CD8-positive, alpha-beta memory T cell (primary cell): ENCODE results near the gene GMPPA. TPM values are rescaled to one million over a fixed set of nuclear protein-coding genes. Genes with fewer than 3 reads are reported as not detected.

Experiments
- CTCF ChIA-PET: fragments of 350-600 bp; sonication (Branson Sonifier 250); formaldehyde crosslinking; loops from one replicate; lab custom pipeline; 2021; ENCODE audit warnings: antibody characterized with exemption; lab: Charles Lee
- POLR2A ChIA-PET: fragments of 350-600 bp; sonication (Branson Sonifier 250); formaldehyde crosslinking; loops from one replicate; lab custom pipeline; 2021; ENCODE audit warnings: antibody characterized with exemption; lab: Charles Lee
- DNase-seq, 5 donors: peaks; one replicate each; pipeline versions ENCODE4 v3.0.0 to v3.0.0-alpha.2; 2020 to 2022; ENCODE audit warnings: mixed read lengths in 1 of 5
- H3K27ac ChIP-seq: one replicate; pipeline ENCODE4 v1.7.0; 2013; ENCODE audit warnings: low read depth, mild to moderate bottlenecking, low read length, moderate library complexity
- H3K27me3 ChIP-seq: 2 replicates; pipeline ENCODE4 v1.7.0; 2013; ENCODE audit warnings: low read length, mild to moderate bottlenecking; ENCODE audit not compliant: insufficient read depth, poor library complexity, severe bottlenecking
- H3K36me3 ChIP-seq: 2 replicates; pipeline ENCODE4 v1.7.0; 2013; ENCODE audit warnings: mild to moderate bottlenecking, low read length, moderate library complexity; ENCODE audit not compliant: insufficient read depth
- H3K4me1 ChIP-seq: 2 replicates; pipeline ENCODE4 v1.7.0; 2013; ENCODE audit warnings: mild to moderate bottlenecking, low read length, moderate library complexity; ENCODE audit not compliant: insufficient read depth
- H3K4me3 ChIP-seq: 2 replicates; pipeline ENCODE4 v1.7.0; 2013; ENCODE audit warnings: mild to moderate bottlenecking, low read length
- H3K9me3 ChIP-seq: 2 replicates; pipeline ENCODE4 v1.7.0; 2013; ENCODE audit warnings: mild to moderate bottlenecking, low read length
- H3K27ac Mint-ChIP-seq, 8 donors: one replicate each; pipeline ENCODE4 v1.8.0; 2020 to 2021; ENCODE audit warnings: mixed read lengths in 8 of 8, mild to moderate bottlenecking in 6 of 8, inconsistent platforms in 3 of 8, moderate library complexity in 3 of 8
- H3K27me3 Mint-ChIP-seq, 2 donors: one replicate each; pipeline ENCODE4 v1.8.0; 2020 to 2021; ENCODE audit warnings: mixed read lengths in 2 of 2, mild to moderate bottlenecking in 1 of 2, moderate library complexity in 1 of 2
- H3K36me3 Mint-ChIP-seq, 3 donors: one replicate each; pipeline ENCODE4 v1.8.0; 2020 to 2021; ENCODE audit warnings: mixed read lengths in 3 of 3, inconsistent platforms in 1 of 3, mild to moderate bottlenecking in 1 of 3
- H3K4me1 Mint-ChIP-seq, 3 donors: one replicate each; pipeline ENCODE4 v1.8.0; 2020 to 2021; ENCODE audit warnings: mixed read lengths in 3 of 3, inconsistent platforms in 1 of 3, mild to moderate bottlenecking in 1 of 3
- H3K4me3 Mint-ChIP-seq, 7 donors: one replicate each; pipeline ENCODE4 v1.8.0; 2020 to 2021; ENCODE audit warnings: mixed read lengths in 7 of 7, mild to moderate bottlenecking in 6 of 7, moderate library complexity in 4 of 7, inconsistent platforms in 2 of 7
- H3K9me3 Mint-ChIP-seq, 5 donors: one replicate each; pipeline ENCODE4 v1.8.0; 2020 to 2022; ENCODE audit warnings: mixed read lengths in 5 of 5, mild to moderate bottlenecking in 3 of 5, moderate library complexity in 2 of 5, inconsistent platforms in 1 of 5
- polyA plus RNA-seq: library from polyadenylated mRNA; unstranded; fragments of 300-500 nt; fragmentation: Illumina TruSeq; gene quantifications from one replicate; pipeline ENCODE4 v1.2.3, GENCODE V29; 2021
- total RNA-seq, 2 experiments: library from RNA; stranded (reverse); gene quantifications; one replicate each; pipeline ENCODE4 v1.2.3, GENCODE V29; 2021

Gene GMPPA
- total and polyA plus RNA-seq, 3 experiments from 2014 or later, result 32.5 to 37.1 (median 36.9) TPM

GRCh38 chr2:219491278-219491963 lies 7.3 kb upstream of the GMPPA start:
- H3K27ac Mint-ChIP-seq, result no peak overlapping the region
- POLR2A ChIA-PET, result no interaction called here
- H3K4me1 ChIP-seq, result no peaks in the 10 kb centered on the region

GRCh38 chr2:219492575-219492974 lies 6.1 kb upstream of the GMPPA start:
- peaks cover 4 to 19% (median 7%) of the 10 kb centered on the region in 3 donors for H3K4me1 Mint-ChIP-seq
- DNase-seq, result no peak
- peaks cover 34% of the 10 kb centered on the region for H3K27me3 ChIP-seq
- H3K27ac ChIP-seq, result no peak overlapping the region
- ChIA-PET POLR2A (no interaction called here), CTCF (interaction anchor here (0.6 to 1.7 kb wide), 3 partner anchors 30 to 48 kb away, joined by 3 to 10 read pairs (median 4); no protein-coding TSS in a partner anchor)
- peaks cover 9% of the 10 kb centered on the region for H3K4me1 ChIP-seq
- no peaks in the 10 kb centered on the region for H3K36me3 Mint-ChIP-seq
- H3K27ac Mint-ChIP-seq, result no peak overlapping the region
- H3K9me3 Mint-ChIP-seq, result no peaks in the 10 kb centered on the region
- no peaks in the 10 kb centered on the region for H3K9me3 ChIP-seq
- H3K27me3 Mint-ChIP-seq, result peaks cover 51 to 65% of the 10 kb centered on the region in 2 donors
- no peak overlapping the region for H3K4me3 Mint-ChIP-seq
- H3K36me3 ChIP-seq, result no peaks in the 10 kb centered on the region
- no peak overlapping the region for H3K4me3 ChIP-seq

More at GRCh38 chr2:219491278-219491963, 7.3 kb upstream of the GMPPA start:
- peaks cover 52 to 66% of the 10 kb centered on the region in 2 donors for H3K27me3 Mint-ChIP-seq
- no peaks in the 10 kb centered on the region for H3K36me3 Mint-ChIP-seq
- CTCF ChIA-PET, result interaction anchor here (1.3 to 2.0 kb wide), 3 partner anchors 18 to 49 kb away, joined by 4 to 10 read pairs (median 7); no protein-coding TSS in a partner anchor
- Histone ChIP-seq H3K36me3 (no peaks in the 10 kb centered on the region), H3K27ac (no peak overlapping the region), H3K27me3 (peaks cover 22% of the 10 kb centered on the region), H3K9me3 (no peaks in the 10 kb centered on the region), H3K4me3 (no peak overlapping the region)
- no peaks in the 10 kb centered on the region for H3K9me3 Mint-ChIP-seq
- no peak for DNase-seq
- no peak overlapping the region for H3K4me3 Mint-ChIP-seq
- peaks cover 0 to 7% (median under 1%) of the 10 kb centered on the region in 3 donors for H3K4me1 Mint-ChIP-seq

- no peaks in the 10 kb centered on the region for H3K9me3 Mint-ChIP-seq
- H3K4me3 Mint-ChIP-seq, result no peak overlapping the region
- peaks cover 48 to 62% of the 10 kb centered on the region in 2 donors for H3K27me3 Mint-ChIP-seq
- H3K27ac Mint-ChIP-seq, result no peak overlapping the region
- no peaks in the 10 kb centered on the region for H3K9me3 ChIP-seq
- peaks cover 6 to 22% (median 8%) of the 10 kb centered on the region in 3 donors for H3K4me1 Mint-ChIP-seq
- no peaks in the 10 kb centered on the region for H3K36me3 ChIP-seq
- CTCF ChIA-PET, result interaction anchor here (0.6 to 6.1 kb wide), 2 partner anchors 16 to 30 kb away, joined by 3 to 36 read pairs; no protein-coding TSS in a partner anchor
- H3K4me3 ChIP-seq, result no peak overlapping the region
- H3K27me3 ChIP-seq, result peaks cover 36% of the 10 kb centered on the region
- no peaks in the 10 kb centered on the region for H3K36me3 Mint-ChIP-seq
- POLR2A ChIA-PET, result no interaction called here
- H3K4me1 ChIP-seq, result peaks cover 12% of the 10 kb centered on the region
- H3K27ac ChIP-seq, result no peak overlapping the region
- DNase-seq, result no peak
These were observed 5.6 kb upstream of the GMPPA start for GRCh38 chr2:219493086-219493485.

- no peak overlapping the region for H3K27ac Mint-ChIP-seq
- H3K9me3 ChIP-seq, result no peaks in the 10 kb centered on the region
- H3K4me3 ChIP-seq, result no peak overlapping the region
- peaks cover 0 to 4% (median 0%) of the 10 kb centered on the region in 3 donors for H3K36me3 Mint-ChIP-seq
- H3K27me3 ChIP-seq, result peaks cover 36% of the 10 kb centered on the region
- ChIA-PET CTCF (interaction anchor here (1.1 to 6.1 kb wide), 10 partner anchors 11 to 48 kb away, joined by 3 to 102 read pairs (median 7); partner anchors contain the start of genes CHPF and TMEM198), POLR2A (no interaction called here)
- peaks cover 48 to 67% of the 10 kb centered on the region in 2 donors for H3K27me3 Mint-ChIP-seq
- H3K4me1 Mint-ChIP-seq, result peaks cover 23 to 41% (median 25%) of the 10 kb centered on the region in 3 donors
- H3K36me3 ChIP-seq, result no peaks in the 10 kb centered on the region
- DNase-seq, result no peak
- no peak overlapping the region for H3K27ac ChIP-seq
- H3K4me1 ChIP-seq, result peaks cover 23% of the 10 kb centered on the region
- H3K4me3 Mint-ChIP-seq, result peak overlapping the region in 1 of 7 donors; percentile 10
- no peaks in the 10 kb centered on the region for H3K9me3 Mint-ChIP-seq
These were observed 3.6 kb upstream of the GMPPA start for GRCh38 chr2:219494952-219495530.

GRCh38 chr2:219495531-219496122 lies 3.1 kb upstream of the GMPPA start:
- peaks cover 36% of the 10 kb centered on the region for H3K27me3 ChIP-seq
- POLR2A ChIA-PET, result no interaction called here
- peak overlapping the region in 2 of 7 donors; percentile 54 to 85 for H3K4me3 Mint-ChIP-seq

GRCh38 chr2:219496247-219496824 lies 2.4 kb upstream of the GMPPA start:
- Histone ChIP-seq H3K4me3 (no peak overlapping the region), H3K27me3 (peaks cover 36% of the 10 kb centered on the region), H3K9me3 (no peaks in the 10 kb centered on the region), H3K4me1 (peaks cover 26% of the 10 kb centered on the region), H3K27ac (no peak overlapping the region), H3K36me3 (no peaks in the 10 kb centered on the region)
- POLR2A ChIA-PET, result no interaction called here
- peaks cover 39 to 58% of the 10 kb centered on the region in 2 donors for H3K27me3 Mint-ChIP-seq
- CTCF ChIA-PET, result interaction anchor here (0.7 to 6.1 kb wide), 10 partner anchors 12 to 146 kb away, joined by 3 to 102 read pairs (median 5); partner anchors contain the start of genes CHPF and TMEM198
- peaks cover 0 to 4% (median 0%) of the 10 kb centered on the region in 3 donors for H3K36me3 Mint-ChIP-seq
- H3K4me3 Mint-ChIP-seq, result peak overlapping the region; percentile 47 to 94 (median 58)
- DNase-seq, result no peak
- H3K4me1 Mint-ChIP-seq, result peaks cover 28 to 45% (median 30%) of the 10 kb centered on the region in 3 donors
- H3K27ac Mint-ChIP-seq, result peak overlapping the region in 1 of 8 donors; percentile 34
- no peaks in the 10 kb centered on the region for H3K9me3 Mint-ChIP-seq

More at GRCh38 chr2:219495531-219496122, 3.1 kb upstream of the GMPPA start:
- DNase-seq, result peak; percentile 21 to 68 (median 36)
- H3K9me3 Mint-ChIP-seq, result no peaks in the 10 kb centered on the region
- H3K27me3 Mint-ChIP-seq, result peaks cover 42 to 61% of the 10 kb centered on the region in 2 donors
- Histone ChIP-seq H3K27ac (no peak overlapping the region), H3K4me3 (no peak overlapping the region), H3K9me3 (no peaks in the 10 kb centered on the region), H3K4me1 (peaks cover 26% of the 10 kb centered on the region), H3K36me3 (no peaks in the 10 kb centered on the region)
- H3K36me3 Mint-ChIP-seq, result peaks cover 0 to 4% (median 0%) of the 10 kb centered on the region in 3 donors
- no peak overlapping the region for H3K27ac Mint-ChIP-seq
- CTCF ChIA-PET, result interaction anchor here (1.1 to 6.1 kb wide), 10 partner anchors 11 to 48 kb away, joined by 3 to 102 read pairs (median 7); partner anchors contain the start of genes CHPF and TMEM198
- H3K4me1 Mint-ChIP-seq, result peaks cover 28 to 45% (median 28%) of the 10 kb centered on the region in 3 donors

GRCh38 chr2:219496825-219497494 lies 1.7 kb upstream of the GMPPA start:
- H3K4me3 Mint-ChIP-seq, result peak overlapping the region; percentile 85 to 99 (median 96)
- peaks cover 0 to 6% (median 0%) of the 10 kb centered on the region in 3 donors for H3K36me3 Mint-ChIP-seq
- H3K27me3 Mint-ChIP-seq, result peaks cover 34 to 56% of the 10 kb centered on the region in 2 donors
- H3K36me3 ChIP-seq, result no peaks in the 10 kb centered on the region
- peak in 1 of 5 donors; percentile 8 for DNase-seq
- peaks cover 28 to 45% (median 31%) of the 10 kb centered on the region in 3 donors for H3K4me1 Mint-ChIP-seq
- H3K9me3 ChIP-seq, result no peaks in the 10 kb centered on the region
- peaks cover 26% of the 10 kb centered on the region for H3K4me1 ChIP-seq
- no peaks in the 10 kb centered on the region for H3K9me3 Mint-ChIP-seq
- POLR2A ChIA-PET, result no interaction called here
- H3K4me3 ChIP-seq, result peak overlapping the region; percentile 77
- H3K27ac ChIP-seq, result no peak overlapping the region
- CTCF ChIA-PET, result interaction anchor here (0.7 to 6.1 kb wide), 7 partner anchors 12 to 145 kb away, joined by 3 to 102 read pairs (median 8); no protein-coding TSS in a partner anchor
- peak overlapping the region in 1 of 8 donors; percentile 34 for H3K27ac Mint-ChIP-seq
- peaks cover 36% of the 10 kb centered on the region for H3K27me3 ChIP-seq
